Neuronal stem cell (in vitro differentiated cells): ENCODE results near the gene PAOX.
"Not testable (repeated sequence)": the region's sequence is repeated elsewhere in the genome, so short reads cannot be mapped to it uniquely, and the experiment has no call there.

ENCODE experiments used
- DNase-seq: peaks from one replicate; pipeline ENCODE4 v3.0.0-alpha.2; 2013; ENCODE audit warnings: low spot score
- H2AFZ ChIP-seq: one replicate; pipeline ENCODE4 v1.6.1; 2013; ENCODE audit warnings: mild to moderate bottlenecking, low read length, inconsistent platforms
- H2AK5ac ChIP-seq: 2 replicates; pipeline ENCODE4 v1.6.1; 2013; ENCODE audit warnings: low read depth, mild to moderate bottlenecking, inconsistent platforms, low read length, moderate library complexity, mixed read lengths
- H2BK120ac ChIP-seq: 2 replicates; pipeline ENCODE4 v1.6.1; 2013; ENCODE audit warnings: low read depth, mild to moderate bottlenecking, inconsistent platforms, low read length, moderate library complexity, mixed read lengths
- H2BK12ac ChIP-seq: one replicate; pipeline ENCODE4 v1.6.1; 2013; ENCODE audit warnings: low read length, inconsistent platforms
- H2BK15ac ChIP-seq: 2 replicates; pipeline ENCODE4 v1.6.1; 2013; ENCODE audit warnings: mild to moderate bottlenecking, low read length, inconsistent platforms, mixed read lengths
- H2BK5ac ChIP-seq: one replicate; pipeline ENCODE4 v1.6.1; 2013; ENCODE audit warnings: inconsistent platforms, mild to moderate bottlenecking, low read length, moderate library complexity
- H3K14ac ChIP-seq: one replicate; pipeline ENCODE4 v1.6.1; 2013; ENCODE audit warnings: low read length, inconsistent platforms
- H3K18ac ChIP-seq: 2 replicates; pipeline ENCODE4 v1.6.1; 2013; ENCODE audit warnings: low read length, inconsistent platforms
- H3K23ac ChIP-seq: 2 replicates; pipeline ENCODE4 v1.6.1; 2013; ENCODE audit warnings: low read depth, mild to moderate bottlenecking, mixed read lengths, low read length, inconsistent platforms; ENCODE audit not compliant: poor library complexity
- H3K27ac ChIP-seq: replicated peaks from 3 replicates; pipeline ENCODE4 v1.5.1; 2013; ENCODE audit warnings: low read length, inconsistent platforms
- H3K27me3 ChIP-seq, 3 experiments: 2 replicates each; pipeline ENCODE4 v1.6.1; 2013; ENCODE audit warnings: low read length in 3 of 3, mild to moderate bottlenecking in 2 of 3, inconsistent platforms in 1 of 3, low read depth in 1 of 3, mixed read lengths in 1 of 3, moderate library complexity in 1 of 3; ENCODE audit not compliant: control insufficient read depth in 3 of 3, insufficient read depth in 3 of 3
- H3K36me3 ChIP-seq, 2 donors: replicated peaks in 1 of 2; 2 replicates each; pipeline ENCODE4 v1.6.1; 2013; ENCODE audit warnings: low read length in 2 of 2; ENCODE audit not compliant: control insufficient read depth in 2 of 2, insufficient read depth in 2 of 2
- H3K4ac ChIP-seq: 2 replicates; pipeline ENCODE4 v1.6.1; 2013; ENCODE audit warnings: inconsistent platforms, mild to moderate bottlenecking, low read length, moderate library complexity
- H3K4me1 ChIP-seq, 2 donors: 1 replicate in 1 of 2; 2 replicates in 1 of 2; pipeline ENCODE4 v1.6.1; 2013; ENCODE audit warnings: low read length in 2 of 2, low read depth in 1 of 2; ENCODE audit not compliant: control insufficient read depth in 2 of 2, insufficient read depth in 1 of 2
- H3K4me2 ChIP-seq: one replicate; pipeline ENCODE4 v1.6.1; 2013; ENCODE audit warnings: mild to moderate bottlenecking, low read length, inconsistent platforms; ENCODE audit not compliant: insufficient read depth, poor library complexity, severe bottlenecking
- H3K4me3 ChIP-seq, 2 donors: 2 replicates each; pipeline ENCODE4 v1.5.1; 2013; ENCODE audit warnings: low read length in 2 of 2, mild to moderate bottlenecking in 2 of 2, inconsistent platforms in 1 of 2, moderate library complexity in 1 of 2
- H3K79me1 ChIP-seq: one replicate; pipeline ENCODE4 v1.6.1; 2013; ENCODE audit warnings: low read depth, mild to moderate bottlenecking, inconsistent platforms, low read length, moderate library complexity
- H3K9ac ChIP-seq: one replicate; pipeline ENCODE4 v1.6.1; 2013; ENCODE audit warnings: mild to moderate bottlenecking, low read depth, low read length, inconsistent platforms; ENCODE audit not compliant: poor library complexity
- H3K9me3 ChIP-seq, 2 donors: replicated peaks in 1 of 2; 2 replicates each; pipeline versions ENCODE3 to v1.6.1; 2013; ENCODE audit warnings: low read length in 2 of 2, mild to moderate bottlenecking in 2 of 2, inconsistent platforms in 1 of 2, low read depth in 1 of 2, mixed read lengths in 1 of 2, moderate library complexity in 1 of 2; ENCODE audit not compliant: control insufficient read depth in 2 of 2, insufficient read depth in 1 of 2
- H4K8ac ChIP-seq: one replicate; pipeline ENCODE4 v1.6.1; 2013; ENCODE audit warnings: low read depth, mild to moderate bottlenecking, inconsistent platforms, low read length, moderate library complexity
- H4K91ac ChIP-seq: one replicate; pipeline ENCODE4 v1.6.1; 2013; ENCODE audit warnings: low read length, low read depth, mild to moderate bottlenecking, inconsistent platforms; ENCODE audit not compliant: poor library complexity
- WGBS, 2 donors: extraction: QIAGEN DNeasy Blood & Tissue Kit; methylation state at CpG; one replicate each; pipeline ENCODE4 v1.1.7; 2013; ENCODE audit warnings: missing lambda C conversion rate in 2 of 2, mixed read lengths in 1 of 2; ENCODE audit not compliant: insufficient read length in 2 of 2, insufficient replicate concordance in 1 of 2; ENCODE audit errors: extremely low coverage in 2 of 2; 5-methylcytosine and 5-hydroxymethylcytosine counted together

Gene PAOX

GRCh38 chr10:133414401-133414800 lies 35.3 kb downstream of the PAOX start:
- not testable (repeated sequence) for H2BK15ac ChIP-seq, H3K4me1 ChIP-seq, H3K27me3 ChIP-seq, H3K79me1 ChIP-seq, H3K4ac ChIP-seq, H3K9ac ChIP-seq, H3K4me2 ChIP-seq, H3K14ac ChIP-seq, H3K23ac ChIP-seq, H2BK12ac ChIP-seq, DNase-seq, H2BK120ac ChIP-seq, H2BK5ac ChIP-seq, H3K4me3 ChIP-seq, H2AFZ ChIP-seq, H4K8ac ChIP-seq, H3K18ac ChIP-seq, H3K27ac ChIP-seq, H4K91ac ChIP-seq, H2AK5ac ChIP-seq
- peaks cover 23 to 70% of the 10 kb centered on the region in 2 donors for H3K36me3 ChIP-seq
- H3K9me3 ChIP-seq = peaks cover 10 to 47% of the 10 kb centered on the region in 2 donors
- no CpG with 5 or more reads among the region's 23 CpGs for WGBS, 2 donors

GRCh38 chr10:133415752-133416151 lies 36.7 kb downstream of the PAOX start:
- H3K9me3 ChIP-seq = peaks cover 10 to 33% of the 10 kb centered on the region in 2 donors
- no peak overlapping the region for H3K4ac ChIP-seq
- no peak overlapping the region for H3K9ac ChIP-seq
- no peak overlapping the region for H2BK5ac ChIP-seq
- no peak overlapping the region for H2AK5ac ChIP-seq
- H2BK120ac ChIP-seq = no peak overlapping the region
- no peak overlapping the region for H3K27ac ChIP-seq
- H3K23ac ChIP-seq = peak overlapping the region; percentile 32
- H3K18ac ChIP-seq = no peak overlapping the region
- H3K27me3 ChIP-seq = no peaks in the 10 kb centered on the region
- H2AFZ ChIP-seq = no peak overlapping the region
- no peak overlapping the region for H4K8ac ChIP-seq
- no peak overlapping the region for H2BK12ac ChIP-seq
- no peak overlapping the region for H3K4me2 ChIP-seq
- no peak overlapping the region for H2BK15ac ChIP-seq
- no peak overlapping the region for H3K4me3 ChIP-seq
- no peaks in the 10 kb centered on the region for H3K4me1 ChIP-seq
- H3K36me3 ChIP-seq = peaks cover 24 to 70% of the 10 kb centered on the region in 2 donors
- H3K14ac ChIP-seq = no peak overlapping the region
- no peak overlapping the region for H4K91ac ChIP-seq
- peaks cover 2% of the 10 kb centered on the region for H3K79me1 ChIP-seq
- DNase-seq = no peak
- no CpG with 5 or more reads among the region's 25 CpGs for WGBS, 2 donors

- H2BK15ac ChIP-seq = no peak overlapping the region
- peak overlapping the region; percentile 14 for H3K14ac ChIP-seq
- H3K9ac ChIP-seq = no peak overlapping the region
- no peak overlapping the region for H3K4ac ChIP-seq
- H3K9me3 ChIP-seq = peaks cover 4 to 10% of the 10 kb centered on the region in 2 donors
- no peak overlapping the region for H3K23ac ChIP-seq
- no peak overlapping the region for H4K91ac ChIP-seq
- no CpG with 5 or more reads among the region's 14 CpGs for WGBS, 2 donors
- DNase-seq = no peak
- no peak overlapping the region for H4K8ac ChIP-seq
- H2BK12ac ChIP-seq = no peak overlapping the region
- H3K4me3 ChIP-seq = no peak overlapping the region
- no peak overlapping the region for H3K18ac ChIP-seq
- peaks cover 2% of the 10 kb centered on the region for H3K79me1 ChIP-seq
- no peak overlapping the region for H3K4me2 ChIP-seq
- no peak overlapping the region for H3K27ac ChIP-seq
- no peaks in the 10 kb centered on the region for H3K4me1 ChIP-seq
- no peak overlapping the region for H2AFZ ChIP-seq
- H2BK120ac ChIP-seq = no peak overlapping the region
- peaks cover 0 to 6% (median 0%) of the 10 kb centered on the region in 3 experiments for H3K27me3 ChIP-seq
- H3K36me3 ChIP-seq = peaks cover 22 to 52% of the 10 kb centered on the region in 2 donors
- no peak overlapping the region for H2BK5ac ChIP-seq
- no peak overlapping the region for H2AK5ac ChIP-seq
Observed at GRCh38 chr10:133418289-133418993, 39.4 kb downstream of the PAOX start.

GRCh38 chr10:133419211-133419950 lies 40.3 kb downstream of the PAOX start:
- no peak overlapping the region for H2BK12ac ChIP-seq
- H3K23ac ChIP-seq = peak overlapping the region; percentile 90
- no peak overlapping the region for H3K4ac ChIP-seq
- peaks cover 4 to 10% of the 10 kb centered on the region in 2 donors for H3K9me3 ChIP-seq
- peak overlapping the region; percentile 54 for H3K18ac ChIP-seq
- H2BK120ac ChIP-seq = no peak overlapping the region
- H4K8ac ChIP-seq = no peak overlapping the region
- H3K79me1 ChIP-seq = peaks cover 2% of the 10 kb centered on the region
- H2BK15ac ChIP-seq = no peak overlapping the region
- H3K9ac ChIP-seq = peak overlapping the region; percentile 10
- H3K4me2 ChIP-seq = no peak overlapping the region
- H3K14ac ChIP-seq = peak overlapping the region; percentile 75
- peaks cover 22 to 48% of the 10 kb centered on the region in 2 donors for H3K36me3 ChIP-seq
- no CpG with 5 or more reads among the region's 34 CpGs for WGBS, 2 donors
- H3K27ac ChIP-seq = no peak overlapping the region
- no peak overlapping the region for H2BK5ac ChIP-seq
- no peak overlapping the region for H2AFZ ChIP-seq
- H4K91ac ChIP-seq = no peak overlapping the region
- H3K4me3 ChIP-seq = no peak overlapping the region
- no peak overlapping the region for H2AK5ac ChIP-seq
- H3K4me1 ChIP-seq = no peaks in the 10 kb centered on the region
- no peak for DNase-seq
- peaks cover 0 to 6% (median 0%) of the 10 kb centered on the region in 3 experiments for H3K27me3 ChIP-seq
